Measurements from ENCODE around the gene BCL10.

BCL10 gene

GRCh38 chr1:85297538-85297854 is 21.1 kb upstream of the BCL10 start:
- no peaks in the 10 kb centered on the region for H3K4me1 ChIP-seq (ENCODE audit: insufficient read depth, low read length, poor library complexity, severe bottlenecking)
- TF ChIP-seq CTCF (conservative IDR thresholded peaks at IDR 0.05; ENCODE audit: low read length) (no peak), EZH2phosphoT487 (IDR thresholded peaks at IDR 0.05; ENCODE audit: borderline replicate concordance) (no peak)

GRCh38 chr1:85296980-85297379 is 20.5 kb upstream of the BCL10 start:
- Histone ChIP-seq H3K9me2 (replicated peaks; ENCODE audit: low read depth, low read length) (no peaks in the 10 kb centered on the region), H2AFZ (ENCODE audit: low read length) (no peak overlapping the region), H3K9me3 (ENCODE audit: insufficient read depth, low read depth, low read length) (no peaks in the 10 kb centered on the region), H3K4me3 (ENCODE audit: low read length, poor library complexity, severe bottlenecking) (no peak overlapping the region), H3F3A (ENCODE audit: low read depth) (no peaks in the 10 kb centered on the region), H3K4me1 (ENCODE audit: insufficient read depth, low read length, poor library complexity, severe bottlenecking) (no peaks in the 10 kb centered on the region), H3K9ac (ENCODE audit: low read depth, low read length, poor library complexity, severe bottlenecking) (no peak overlapping the region), H3K4me2 (ENCODE audit: low read depth, low read length, poor library complexity, severe bottlenecking) (no peak overlapping the region), H3K27me3 (ENCODE audit: insufficient read depth, low read length, poor library complexity, severe bottlenecking) (no peaks in the 10 kb centered on the region), H4K20me1 (ENCODE audit: insufficient read depth, low read length, poor library complexity, severe bottlenecking) (no peaks in the 10 kb centered on the region), H3K36me3 (ENCODE audit: insufficient read depth, low read length) (no peaks in the 10 kb centered on the region), H3K79me2 (ENCODE audit: insufficient read depth, low read length) (no peaks in the 10 kb centered on the region)
- TF ChIP-seq EZH2phosphoT487 (IDR thresholded peaks at IDR 0.05; ENCODE audit: borderline replicate concordance) (no peak), CTCF (conservative IDR thresholded peaks at IDR 0.05; ENCODE audit: low read length) (no peak)

More at GRCh38 chr1:85297538-85297854, 21.1 kb upstream of the BCL10 start:
- Histone ChIP-seq H4K20me1 (ENCODE audit: insufficient read depth, low read length, poor library complexity, severe bottlenecking) (no peaks in the 10 kb centered on the region), H3K4me2 (ENCODE audit: low read depth, low read length, poor library complexity, severe bottlenecking) (no peak overlapping the region), H3K36me3 (ENCODE audit: insufficient read depth, low read length) (no peaks in the 10 kb centered on the region), H3K79me2 (ENCODE audit: insufficient read depth, low read length) (no peaks in the 10 kb centered on the region), H3K9me3 (ENCODE audit: insufficient read depth, low read depth, low read length) (no peaks in the 10 kb centered on the region), H3K9ac (ENCODE audit: low read depth, low read length, poor library complexity, severe bottlenecking) (no peak overlapping the region), H2AFZ (ENCODE audit: low read length) (no peak overlapping the region), H3K9me2 (replicated peaks; ENCODE audit: low read depth, low read length) (no peaks in the 10 kb centered on the region), H3K27me3 (ENCODE audit: insufficient read depth, low read length, poor library complexity, severe bottlenecking) (no peaks in the 10 kb centered on the region), H3F3A (ENCODE audit: low read depth) (no peaks in the 10 kb centered on the region), H3K4me3 (ENCODE audit: low read length, poor library complexity, severe bottlenecking) (no peak overlapping the region)

GRCh38 chr1:85295654-85296053 is 19.2 kb upstream of the BCL10 start:
- Histone ChIP-seq H3K4me3 (ENCODE audit: low read length, poor library complexity, severe bottlenecking) (no peak overlapping the region), H3F3A (ENCODE audit: low read depth) (no peaks in the 10 kb centered on the region), H4K20me1 (ENCODE audit: insufficient read depth, low read length, poor library complexity, severe bottlenecking) (no peaks in the 10 kb centered on the region), H3K4me2 (ENCODE audit: low read depth, low read length, poor library complexity, severe bottlenecking) (no peak overlapping the region), H3K36me3 (ENCODE audit: insufficient read depth, low read length) (no peaks in the 10 kb centered on the region), H3K9me3 (ENCODE audit: insufficient read depth, low read depth, low read length) (no peaks in the 10 kb centered on the region), H3K27me3 (ENCODE audit: insufficient read depth, low read length, poor library complexity, severe bottlenecking) (no peaks in the 10 kb centered on the region), H3K9ac (ENCODE audit: low read depth, low read length, poor library complexity, severe bottlenecking) (no peak overlapping the region), H3K79me2 (ENCODE audit: insufficient read depth, low read length) (no peaks in the 10 kb centered on the region), H3K9me2 (replicated peaks; ENCODE audit: low read depth, low read length) (no peaks in the 10 kb centered on the region), H2AFZ (ENCODE audit: low read length) (no peak overlapping the region), H3K4me1 (ENCODE audit: insufficient read depth, low read length, poor library complexity, severe bottlenecking) (peaks cover 2% of the 10 kb centered on the region)
- TF ChIP-seq CTCF (conservative IDR thresholded peaks at IDR 0.05; ENCODE audit: low read length): no peak
- TF ChIP-seq EZH2phosphoT487 (IDR thresholded peaks at IDR 0.05; ENCODE audit: borderline replicate concordance): no peak

Measured in Loucy (cell line).